ENCODE measurements around the gene IL2RA. TPM values are rescaled to one million over a fixed set of nuclear protein-coding genes. Genes with fewer than 3 reads are reported as not detected.

IL2RA gene
- total and polyA plus RNA-seq, 2 donors (not counting 3 experiments of a cell fraction or from before 2014, with no cell fraction given) = not detected

DNA sequence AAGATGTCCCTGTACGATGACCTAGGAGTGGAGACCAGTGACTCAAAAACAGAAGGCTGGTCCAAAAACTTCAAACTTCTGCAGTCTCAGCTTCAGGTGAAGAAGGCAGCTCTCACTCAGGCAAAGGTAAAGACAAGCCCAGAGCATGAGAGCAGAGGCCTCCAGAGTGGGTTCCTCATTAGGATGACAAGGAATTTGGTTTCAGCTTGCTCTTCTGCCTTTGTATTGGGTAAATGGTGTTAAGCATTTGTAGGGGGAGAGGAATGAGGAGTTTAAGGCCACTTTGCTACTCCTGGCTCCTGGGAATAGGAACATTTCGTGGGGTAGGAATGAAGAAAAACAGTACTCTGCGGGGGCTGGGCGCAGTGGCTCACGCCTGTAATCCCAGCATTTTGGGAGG, 34.9 kb upstream of the IL2RA start:
- dilution Hi-C loops (cut with MboI; ENCODE audit: extremely low pct_ligation_motif_present, low sequenced_read_pairs) = loop anchor here (25.0 kb wide), 1 partner anchor 135 kb away; no protein-coding TSS in a partner anchor
- no peak overlapping the region for H3K27ac ChIP-seq (ENCODE audit: insufficient read depth, low read depth, low read length)
- POLR2A ChIA-PET = no interaction called here
- H4K20me1 ChIP-seq (replicated peaks; ENCODE audit: control insufficient read depth, extremely low read depth, insufficient read depth, low read length) = peaks cover 3% of the 10 kb centered on the region
- CTCF ChIA-PET = interaction anchor here (1.1 kb wide), 1 partner anchor 305 kb away, joined by 5 read pairs; no protein-coding TSS in a partner anchor
- intact Hi-C loops (cut with micrococcal nuclease) = no loop called here
- FAIRE-seq = no peak
- no peaks in the 10 kb centered on the region for H3K27me3 ChIP-seq (ENCODE audit: control insufficient read depth in 2 of 2, insufficient read depth in 2 of 2, low read length in 2 of 2)
- DNase-seq (ENCODE audit: low read depth, low spot score) = no peak
- H2AFZ ChIP-seq (ENCODE audit: low read depth, low read length) = no peak overlapping the region
- no TSS peak for BruUV-seq (replicated peaks)
- no peak overlapping the region for H3K4me3 ChIP-seq (replicated peaks in 1 of 3; ENCODE audit: insufficient read depth in 1 of 3, low read depth in 1 of 3, low read length in 3 of 3)
- no peak overlapping the region for H3K9ac ChIP-seq (replicated peaks; ENCODE audit: extremely low read depth, insufficient read depth, low read length)
- H3K9me3 ChIP-seq (replicated peaks; ENCODE audit: control insufficient read depth, insufficient read depth, low read length) = no peaks in the 10 kb centered on the region
- H3K79me2 ChIP-seq (ENCODE audit: control insufficient read depth, insufficient read depth, low read length) = peaks cover 83% of the 10 kb centered on the region
- TF ChIP-seq EZH2 (IDR thresholded peaks at IDR 0.05; ENCODE audit: borderline replicate concordance, low read depth, low read length, severe bottlenecking) (no peak), JUN (IDR thresholded peaks at IDR 0.05; ENCODE audit: borderline replicate concordance, insufficient read depth, insufficient read length, low read depth) (no peak), MYC (IDR thresholded peaks at IDR 0.05; ENCODE audit: low read depth, low read length) (no peak), GATA2 (IDR thresholded peaks at IDR 0.05; ENCODE audit: insufficient read depth, insufficient read length, low read depth, low read length) (no peak), POLR2A (IDR thresholded peaks at IDR 0.05; ENCODE audit: low read depth, low read length) (no peak)
- TF ChIP-seq, protein P1, sequence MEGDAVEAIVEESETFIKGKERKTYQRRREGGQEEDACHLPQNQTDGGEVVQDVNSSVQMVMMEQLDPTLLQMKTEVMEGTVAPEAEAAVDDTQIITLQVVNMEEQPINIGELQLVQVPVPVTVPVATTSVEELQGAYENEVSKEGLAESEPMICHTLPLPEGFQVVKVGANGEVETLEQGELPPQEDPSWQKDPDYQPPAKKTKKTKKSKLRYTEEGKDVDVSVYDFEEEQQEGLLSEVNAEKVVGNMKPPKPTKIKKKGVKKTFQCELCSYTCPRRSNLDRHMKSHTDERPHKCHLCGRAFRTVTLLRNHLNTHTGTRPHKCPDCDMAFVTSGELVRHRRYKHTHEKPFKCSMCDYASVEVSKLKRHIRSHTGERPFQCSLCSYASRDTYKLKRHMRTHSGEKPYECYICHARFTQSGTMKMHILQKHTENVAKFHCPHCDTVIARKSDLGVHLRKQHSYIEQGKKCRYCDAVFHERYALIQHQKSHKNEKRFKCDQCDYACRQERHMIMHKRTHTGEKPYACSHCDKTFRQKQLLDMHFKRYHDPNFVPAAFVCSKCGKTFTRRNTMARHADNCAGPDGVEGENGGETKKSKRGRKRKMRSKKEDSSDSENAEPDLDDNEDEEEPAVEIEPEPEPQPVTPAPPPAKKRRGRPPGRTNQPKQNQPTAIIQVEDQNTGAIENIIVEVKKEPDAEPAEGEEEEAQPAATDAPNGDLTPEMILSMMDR (IDR thresholded peaks at IDR 0.05; ENCODE audit: extremely low read depth in 1 of 2, insufficient read depth in 1 of 2, low read depth in 1 of 2, low read length in 2 of 2) = no peak
- TF ChIP-seq, protein P2, sequence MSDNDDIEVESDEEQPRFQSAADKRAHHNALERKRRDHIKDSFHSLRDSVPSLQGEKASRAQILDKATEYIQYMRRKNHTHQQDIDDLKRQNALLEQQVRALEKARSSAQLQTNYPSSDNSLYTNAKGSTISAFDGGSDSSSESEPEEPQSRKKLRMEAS (IDR thresholded peaks at IDR 0.05; ENCODE audit: insufficient read depth, insufficient read length) = no peak
- no peak overlapping the region for H3K4me2 ChIP-seq (ENCODE audit: insufficient read depth, low read length)
- no peaks in the 10 kb centered on the region for H3K9me1 ChIP-seq (replicated peaks; ENCODE audit: control insufficient read depth, extremely low read depth, insufficient read depth, low read length)
- H3K4me1 ChIP-seq (ENCODE audit: control insufficient read depth, extremely low read depth, insufficient read depth, low read length) = peaks cover 5% of the 10 kb centered on the region
- H3K36me3 ChIP-seq (ENCODE audit: control insufficient read depth in 2 of 2, extremely low read depth in 1 of 2, insufficient read depth in 2 of 2, low read length in 2 of 2) = peaks cover 6 to 13% of the 10 kb centered on the region in 2 experiments

Data from endothelial cell of umbilical vein (primary cell).